ENCODE results near the gene CPVL. TPM values are rescaled to one million over a fixed set of nuclear protein-coding genes. Genes with fewer than 3 reads are reported as not detected.

CPVL gene
- total RNA-seq, 2 experiments from 2014 or later = not detected

DNA sequence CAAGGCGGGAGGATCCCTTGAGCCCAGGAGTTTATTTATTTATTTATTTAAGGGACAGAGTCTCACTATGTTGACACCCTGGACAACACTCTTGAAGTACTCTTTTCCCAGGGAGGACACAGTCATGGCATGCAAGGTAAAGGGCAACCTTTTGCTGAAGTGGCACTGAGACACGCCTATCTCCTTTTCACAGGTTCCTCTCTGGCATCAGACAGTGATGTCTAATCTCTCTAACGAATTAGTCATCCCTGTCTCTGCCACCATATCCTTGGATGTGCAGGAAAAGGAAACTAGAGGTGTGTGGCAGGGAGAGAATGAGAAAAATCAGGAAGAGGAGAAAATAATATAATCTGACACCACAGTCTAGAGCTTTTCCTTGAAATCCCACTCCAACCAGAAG lies 19.5 kb downstream of the CPVL start:
- H3K36me3 ChIP-seq (ENCODE audit: insufficient read depth, low read length) = no peaks in the 10 kb centered on the region
- H3K4me1 ChIP-seq (ENCODE audit: insufficient read depth, low read length, poor library complexity, severe bottlenecking) = no peaks in the 10 kb centered on the region
- ChIA-PET POLR2A (interaction anchor here (1.2 kb wide), 1 partner anchor 43 kb away, joined by 3 read pairs; no protein-coding TSS in a partner anchor), CTCF (ENCODE audit: unreplicated experiment) (no interaction called here)
- no peak for TF ChIP-seq CTCF (conservative IDR thresholded peaks at IDR 0.05; ENCODE audit: low read length)
- TF ChIP-seq EZH2phosphoT487 (IDR thresholded peaks at IDR 0.05; ENCODE audit: borderline replicate concordance, low read depth, low read length) = no peak
- no peak overlapping the region for H3K4me2 ChIP-seq (ENCODE audit: low read length)
- no peaks in the 10 kb centered on the region for H3K9me2 ChIP-seq (ENCODE audit: insufficient read depth, low read length)
- intact Hi-C loops (cut with micrococcal nuclease; ENCODE audit: unreplicated experiment) = no loop called here
- no TSS peak for BruUV-seq (replicated peaks)
- H3K79me2 ChIP-seq (ENCODE audit: insufficient read depth, low read depth, low read length) = no peaks in the 10 kb centered on the region
- no peak for DNase-seq (ENCODE audit: low spot score)
- H2AFZ ChIP-seq (ENCODE audit: low read length) = no peak overlapping the region
- H3K27ac ChIP-seq (ENCODE audit: low read depth, low read length, poor library complexity, severe bottlenecking) = no peak overlapping the region
- no peaks in the 10 kb centered on the region for H3K9me3 ChIP-seq (ENCODE audit: low read length)
- no peak overlapping the region for H3K4me3 ChIP-seq (ENCODE audit: low read depth, low read length, poor library complexity, severe bottlenecking)
- no peaks in the 10 kb centered on the region for H4K20me1 ChIP-seq (ENCODE audit: insufficient read depth, low read length)

DNA sequence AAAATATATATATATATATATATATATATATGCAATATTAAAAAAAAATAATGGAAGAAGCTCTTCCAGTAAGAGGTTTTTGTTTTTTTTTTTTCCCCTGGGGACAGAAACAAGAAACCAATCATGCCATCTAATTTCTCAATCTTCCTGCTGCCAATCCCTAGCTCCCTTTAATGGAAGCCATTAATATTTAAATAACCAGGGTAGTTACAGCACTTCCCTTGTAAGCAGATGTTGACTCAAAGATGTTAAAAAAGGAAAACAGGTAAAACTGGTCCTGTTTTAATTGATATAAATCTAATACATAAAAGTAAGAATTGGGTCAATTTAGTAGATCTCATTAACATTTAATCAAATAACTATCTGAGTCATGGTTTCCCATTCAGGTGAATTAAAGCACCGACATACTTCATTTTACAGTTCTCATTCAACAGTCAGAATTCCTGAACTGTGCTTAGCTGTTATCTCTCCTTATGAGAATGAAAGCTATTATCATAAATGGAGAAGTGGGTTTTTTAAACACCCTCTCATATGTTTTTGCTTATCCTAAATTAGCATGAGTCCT lies 22.6 kb downstream of the CPVL start:
- H3K4me1 ChIP-seq (ENCODE audit: insufficient read depth, low read length, poor library complexity, severe bottlenecking) = no peaks in the 10 kb centered on the region
- H3K4me2 ChIP-seq (ENCODE audit: low read length) = no peak overlapping the region
- CTCF ChIA-PET (ENCODE audit: unreplicated experiment) = no interaction called here
- intact Hi-C loops (cut with micrococcal nuclease; ENCODE audit: unreplicated experiment) = no loop called here
- H3K4me3 ChIP-seq (ENCODE audit: low read depth, low read length, poor library complexity, severe bottlenecking) = no peak overlapping the region
- no peak overlapping the region for H2AFZ ChIP-seq (ENCODE audit: low read length)
- H3K36me3 ChIP-seq (ENCODE audit: insufficient read depth, low read length) = no peaks in the 10 kb centered on the region
- no peak for DNase-seq (ENCODE audit: low spot score)
- H3K79me2 ChIP-seq (ENCODE audit: insufficient read depth, low read depth, low read length) = no peaks in the 10 kb centered on the region
- H3K9me3 ChIP-seq (ENCODE audit: low read length) = no peaks in the 10 kb centered on the region
- H4K20me1 ChIP-seq (ENCODE audit: insufficient read depth, low read length) = no peaks in the 10 kb centered on the region
- TF ChIP-seq EZH2phosphoT487 (IDR thresholded peaks at IDR 0.05; ENCODE audit: borderline replicate concordance, low read depth, low read length) (no peak), CTCF (conservative IDR thresholded peaks at IDR 0.05; ENCODE audit: low read length) (no peak)
- POLR2A ChIA-PET = interaction anchor here (0.9 to 1.0 kb wide), 2 partner anchors 14 to 299 kb away, joined by 3 read pairs; no protein-coding TSS in a partner anchor
- no peaks in the 10 kb centered on the region for H3K9me2 ChIP-seq (ENCODE audit: insufficient read depth, low read length)
- BruUV-seq (replicated peaks) = no TSS peak
- H3K27ac ChIP-seq (ENCODE audit: low read depth, low read length, poor library complexity, severe bottlenecking) = no peak overlapping the region

DNA sequence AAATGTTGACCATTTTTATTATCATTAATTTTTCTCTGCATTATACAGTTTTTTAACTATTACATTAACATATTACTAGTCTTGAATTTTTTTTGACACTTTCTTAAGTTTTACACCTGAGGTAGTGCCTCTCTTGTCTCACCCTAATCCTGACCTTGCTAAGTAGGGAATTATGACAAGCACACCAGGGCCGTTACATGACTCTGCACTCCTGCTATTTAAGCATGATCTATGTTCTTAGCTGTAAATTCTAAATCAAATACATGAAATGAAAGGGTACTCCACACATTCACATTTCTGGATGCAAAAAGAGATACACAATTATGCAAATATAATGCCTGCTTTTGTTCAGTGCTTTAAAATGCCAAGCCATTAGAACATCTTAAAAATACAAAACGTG lies 23.6 kb downstream of the CPVL start:
- Histone ChIP-seq H3K4me1 (ENCODE audit: insufficient read depth, low read length, poor library complexity, severe bottlenecking) (no peaks in the 10 kb centered on the region), H3K27ac (ENCODE audit: low read depth, low read length, poor library complexity, severe bottlenecking) (no peak overlapping the region), H3K4me2 (ENCODE audit: low read length) (no peak overlapping the region), H3K36me3 (ENCODE audit: insufficient read depth, low read length) (no peaks in the 10 kb centered on the region), H3K79me2 (ENCODE audit: insufficient read depth, low read depth, low read length) (no peaks in the 10 kb centered on the region), H3K9me2 (ENCODE audit: insufficient read depth, low read length) (no peaks in the 10 kb centered on the region), H3K4me3 (ENCODE audit: low read depth, low read length, poor library complexity, severe bottlenecking) (no peak overlapping the region), H4K20me1 (ENCODE audit: insufficient read depth, low read length) (no peaks in the 10 kb centered on the region), H3K9me3 (ENCODE audit: low read length) (no peaks in the 10 kb centered on the region), H2AFZ (ENCODE audit: low read length) (no peak overlapping the region)
- BruUV-seq (replicated peaks) = no TSS peak
- ChIA-PET POLR2A (no interaction called here), CTCF (ENCODE audit: unreplicated experiment) (no interaction called here)
- no peak for DNase-seq (ENCODE audit: low spot score)
- intact Hi-C loops (cut with micrococcal nuclease; ENCODE audit: unreplicated experiment) = no loop called here
- TF ChIP-seq EZH2phosphoT487 (IDR thresholded peaks at IDR 0.05; ENCODE audit: borderline replicate concordance, low read depth, low read length) (no peak), CTCF (conservative IDR thresholded peaks at IDR 0.05; ENCODE audit: low read length) (no peak)
